ENCODE measurements around the gene ELL3.

The ELL3 gene

GRCh38 chr15:43723151-43723550 is 53.6 kb downstream of the ELL3 start:
- DNase-seq (ENCODE audit: low read depth): no peak

Data from activated T-cell treated with anti-CD3 and anti-CD28 coated beads for 24 hours (primary cell).